Left ventricle myocardium inferior (tissue), 1 donor: ENCODE data around the gene PODXL2. TPM values are rescaled to one million over a fixed set of nuclear protein-coding genes. Genes with fewer than 3 reads are reported as not detected.
A peak's percentile ranks its signal among the peaks of the same experiment; 100 is the strongest.

ENCODE experiments used
- DNase-seq: peaks from one replicate; pipeline ENCODE4 v3.0.0-alpha.2; 2020
- H3K27ac ChIP-seq: fragments of 200-600 bp; replicated peaks from 2 replicates; pipeline ENCODE4 v1.8.0; 2021
- H3K27me3 ChIP-seq: fragments of 200-600 bp; 2 replicates; pipeline ENCODE4 v1.8.0; 2021; ENCODE audit warnings: low read depth
- H3K36me3 ChIP-seq: fragments of 200-600 bp; 2 replicates; pipeline ENCODE4 v1.8.0; 2021
- H3K4me1 ChIP-seq: fragments of 200-600 bp; 2 replicates; pipeline ENCODE4 v1.8.0; 2021
- H3K4me3 ChIP-seq: fragments of 200-600 bp; 2 replicates; pipeline ENCODE4 v1.8.0; 2021; ENCODE audit warnings: mild to moderate bottlenecking, moderate library complexity
- H3K9me3 ChIP-seq: fragments of 200-600 bp; replicated peaks from 2 replicates; pipeline ENCODE4 v1.8.0; 2021
- intact Hi-C: fragments of 100-400 bp; cut with micrococcal nuclease; formaldehyde crosslinking; loops from one replicate; pipeline ENCODE4 v1.11.0; 2022
- total RNA-seq: library from RNA; stranded (reverse); fragmentation: NEBNext Ultra II Directional; extraction: Animal tissue kit (Norgen Biotek cat#: 25700); gene quantifications from one replicate; pipeline ENCODE4 v1.2.1, GENCODE V29; 2021
- TF ChIP-seq, protein P1 (sequence below): fragments of 200-600 bp; IDR thresholded peaks from 2 replicates; pipeline ENCODE4 v1.8.0; 2021; ENCODE audit warnings: antibody characterized with exemption, mild to moderate bottlenecking, borderline replicate concordance
- donor health status: DM: no; HTN: yes; CAD: no; lungs with severe emphysema.

Gene PODXL2
- total RNA-seq, 1 donor from 2014 or later: 1.7 TPM

DNA sequence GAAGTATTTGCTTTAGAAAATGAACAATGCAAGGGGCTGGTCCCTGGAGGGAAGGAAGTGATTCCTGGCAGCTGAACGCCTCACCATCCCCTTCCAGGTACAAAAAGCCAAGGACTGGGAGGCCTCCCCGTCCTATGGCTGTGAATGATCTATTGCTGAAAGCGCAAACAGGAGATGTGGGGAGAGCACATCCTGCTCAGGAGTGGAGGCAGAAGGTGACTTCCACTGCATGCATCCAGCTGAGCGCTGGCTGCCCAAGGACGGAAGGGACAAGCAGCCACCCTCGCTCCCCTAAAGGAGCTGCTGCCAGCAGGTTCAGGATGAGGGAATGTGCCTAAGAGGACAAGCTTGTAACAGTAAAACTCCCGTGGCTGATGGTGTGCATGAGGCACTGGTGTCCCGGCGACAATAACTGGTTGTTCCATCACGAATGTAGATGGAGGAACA, 85.2 kb downstream of the PODXL2 start:
- no peak for DNase-seq
- Histone ChIP-seq H3K4me3 (no peak overlapping the region), H3K4me1 (peaks cover 99% of the 10 kb centered on the region), H3K36me3 (peaks cover 22% of the 10 kb centered on the region), H3K9me3 (no peaks in the 10 kb centered on the region), H3K27me3 (no peaks in the 10 kb centered on the region), H3K27ac (peak overlapping the region; percentile 96)
- intact Hi-C loops: no loop called here
- TF ChIP-seq, protein P1, sequence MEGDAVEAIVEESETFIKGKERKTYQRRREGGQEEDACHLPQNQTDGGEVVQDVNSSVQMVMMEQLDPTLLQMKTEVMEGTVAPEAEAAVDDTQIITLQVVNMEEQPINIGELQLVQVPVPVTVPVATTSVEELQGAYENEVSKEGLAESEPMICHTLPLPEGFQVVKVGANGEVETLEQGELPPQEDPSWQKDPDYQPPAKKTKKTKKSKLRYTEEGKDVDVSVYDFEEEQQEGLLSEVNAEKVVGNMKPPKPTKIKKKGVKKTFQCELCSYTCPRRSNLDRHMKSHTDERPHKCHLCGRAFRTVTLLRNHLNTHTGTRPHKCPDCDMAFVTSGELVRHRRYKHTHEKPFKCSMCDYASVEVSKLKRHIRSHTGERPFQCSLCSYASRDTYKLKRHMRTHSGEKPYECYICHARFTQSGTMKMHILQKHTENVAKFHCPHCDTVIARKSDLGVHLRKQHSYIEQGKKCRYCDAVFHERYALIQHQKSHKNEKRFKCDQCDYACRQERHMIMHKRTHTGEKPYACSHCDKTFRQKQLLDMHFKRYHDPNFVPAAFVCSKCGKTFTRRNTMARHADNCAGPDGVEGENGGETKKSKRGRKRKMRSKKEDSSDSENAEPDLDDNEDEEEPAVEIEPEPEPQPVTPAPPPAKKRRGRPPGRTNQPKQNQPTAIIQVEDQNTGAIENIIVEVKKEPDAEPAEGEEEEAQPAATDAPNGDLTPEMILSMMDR: no peak

DNA sequence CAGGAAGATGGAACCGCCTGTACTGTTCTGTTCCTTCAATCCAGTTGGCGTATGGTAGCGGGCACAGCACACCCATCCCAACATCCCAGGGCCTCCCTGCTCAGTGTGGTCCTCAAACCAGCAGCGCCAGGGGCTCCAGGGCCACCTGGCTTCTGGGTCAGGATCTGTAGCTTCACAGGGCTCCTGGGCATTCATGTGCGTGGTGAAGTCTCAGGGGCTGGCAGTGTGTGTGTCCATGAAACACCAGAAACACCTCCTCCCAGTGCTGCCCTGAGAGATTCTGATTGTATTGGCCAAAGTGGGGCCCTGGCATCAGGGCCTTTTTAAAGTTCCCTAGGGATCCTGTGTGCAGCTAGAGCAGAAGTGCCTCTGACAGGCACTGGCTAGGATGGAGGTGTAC, 85.9 kb downstream of the PODXL2 start:
- Histone ChIP-seq H3K27me3 (no peaks in the 10 kb centered on the region), H3K27ac (peak overlapping the region; percentile 96), H3K4me3 (no peak overlapping the region), H3K36me3 (peaks cover 29% of the 10 kb centered on the region), H3K4me1 (peaks cover 99% of the 10 kb centered on the region), H3K9me3 (no peaks in the 10 kb centered on the region)
- intact Hi-C loops: no loop called here
- no peak for DNase-seq
- TF ChIP-seq, protein P1: no peak

DNA sequence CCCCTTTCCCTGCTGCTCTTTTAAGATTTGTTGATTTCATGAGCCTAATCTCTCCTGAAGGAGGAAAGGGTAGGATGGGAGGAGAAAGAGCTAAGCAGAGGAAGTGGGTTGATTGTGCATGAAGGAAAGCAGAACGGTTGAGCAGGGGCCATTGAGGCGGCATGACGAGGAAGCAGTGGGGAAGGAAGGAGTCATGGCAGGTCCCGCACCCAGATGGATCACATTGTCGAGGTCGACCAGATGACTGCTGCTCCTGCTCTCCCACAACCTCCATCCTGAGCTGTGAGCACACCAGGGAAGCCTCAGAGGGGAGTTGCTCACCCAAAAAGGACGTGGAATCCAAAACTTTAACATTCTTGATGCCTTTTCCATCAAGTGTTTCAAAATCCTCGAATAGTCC, 86.5 kb downstream of the PODXL2 start:
- Histone ChIP-seq H3K4me3 (no peak overlapping the region), H3K4me1 (peaks cover 99% of the 10 kb centered on the region), H3K27me3 (no peaks in the 10 kb centered on the region), H3K9me3 (no peaks in the 10 kb centered on the region), H3K36me3 (peaks cover 36% of the 10 kb centered on the region), H3K27ac (peak overlapping the region; percentile 96)
- intact Hi-C loops: no loop called here
- no peak for DNase-seq
- TF ChIP-seq, protein P1: no peak

DNA sequence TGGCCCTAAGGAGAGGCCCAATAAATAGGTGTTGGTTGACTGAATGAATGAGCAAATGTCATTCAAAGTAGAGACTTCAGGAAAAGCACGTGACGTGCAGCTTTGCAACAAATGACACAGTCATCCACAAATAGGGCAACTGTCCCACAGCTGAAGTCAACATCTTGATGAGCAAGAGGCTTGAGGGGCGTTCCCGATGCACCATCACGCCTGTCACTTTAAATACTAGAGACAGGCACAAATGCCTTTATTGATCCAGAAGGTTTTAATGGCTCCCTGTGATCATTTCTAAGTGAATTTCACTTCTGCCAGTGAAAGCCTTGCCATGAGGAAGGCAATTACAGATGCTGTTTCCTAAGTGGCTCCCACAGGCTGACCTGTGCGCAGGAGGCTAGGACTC, 87.4 kb downstream of the PODXL2 start:
- peaks cover 44% of the 10 kb centered on the region for H3K36me3 ChIP-seq

DNA sequence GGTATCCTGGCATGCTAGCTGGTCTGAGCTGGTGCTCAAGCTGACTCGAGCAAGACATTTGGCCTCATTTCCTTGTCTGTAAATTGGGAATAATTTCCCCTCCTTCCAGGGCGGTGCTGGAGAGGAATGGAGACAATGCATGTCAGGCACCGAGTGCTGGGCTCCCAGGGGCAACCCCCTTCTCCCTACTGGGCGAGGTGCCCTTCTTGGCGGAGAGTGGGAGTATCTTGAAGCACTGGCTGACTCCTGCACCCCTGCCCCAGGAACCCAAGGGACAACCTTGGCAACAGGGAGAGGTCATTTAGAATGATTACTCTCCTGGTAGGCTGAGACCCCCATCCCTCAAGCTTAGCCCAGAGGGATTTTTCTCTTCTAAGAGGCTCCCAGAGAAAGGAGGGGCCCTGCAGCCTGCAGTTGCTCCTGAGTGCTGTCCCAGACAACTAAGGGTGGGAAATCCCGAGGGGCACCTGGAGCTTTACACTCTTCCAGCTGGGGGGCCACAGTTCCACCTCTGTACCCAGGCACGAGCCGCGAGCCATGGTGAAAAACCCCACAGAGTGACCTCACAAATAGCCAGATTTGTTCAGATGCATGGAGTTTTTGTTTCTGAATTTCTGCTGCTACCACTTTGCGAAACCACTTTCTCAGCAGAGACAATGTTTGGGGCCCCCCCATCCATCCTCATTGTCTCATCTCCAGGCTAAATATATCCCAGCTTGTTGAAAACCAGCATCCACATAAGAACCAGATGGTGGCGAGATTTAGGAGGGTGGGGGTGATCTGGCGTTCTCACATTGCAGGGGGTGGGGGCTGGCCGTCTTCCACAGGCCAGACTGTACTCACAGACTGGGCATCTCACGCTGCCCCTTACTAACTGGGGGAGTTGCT, 88.6 kb downstream of the PODXL2 start:
- no peak for DNase-seq

More for the DNA sequence above, 87.4 kb downstream of the PODXL2 start:
- TF ChIP-seq, protein P1: no peak
- Histone ChIP-seq H3K4me1 (peaks cover 97% of the 10 kb centered on the region), H3K4me3 (no peak overlapping the region), H3K9me3 (no peaks in the 10 kb centered on the region), H3K27ac (peak overlapping the region; percentile 96), H3K27me3 (no peaks in the 10 kb centered on the region)
- intact Hi-C loops: no loop called here
- DNase-seq: no peak

More for the DNA sequence above, 88.6 kb downstream of the PODXL2 start:
- no peaks in the 10 kb centered on the region for H3K9me3 ChIP-seq
- H3K27me3 ChIP-seq: no peaks in the 10 kb centered on the region
- peaks cover 50% of the 10 kb centered on the region for H3K36me3 ChIP-seq
- intact Hi-C loops: no loop called here
- H3K4me1 ChIP-seq: peaks cover 97% of the 10 kb centered on the region
- TF ChIP-seq, protein P1: no peak
- H3K4me3 ChIP-seq: no peak overlapping the region
- H3K27ac ChIP-seq: peak overlapping the region; percentile 96
